Amygdala (tissue), 56 donors: ENCODE results near the gene FGD5.

Experiments
- DNase-seq, 56 donors: peaks; one replicate each; lab custom pipeline; 2025; lab: John Stamatoyannopoulos, UW

The FGD5 gene

GRCh38 chr3:14867936-14868570 is 49.3 kb downstream of the FGD5 start:
- peak in 1 of 56 donors; percentile 47 for DNase-seq

- no peak for DNase-seq
Measured at GRCh38 chr3:14869917-14870782, 51.4 kb downstream of the FGD5 start.

GRCh38 chr3:14870783-14871060 is 52.0 kb downstream of the FGD5 start:
- no peak for DNase-seq

- DNase-seq = no peak
Measured at GRCh38 chr3:14871456-14872200, 52.9 kb downstream of the FGD5 start.

- no peak for DNase-seq
Measured at GRCh38 chr3:14872706-14873105, 53.9 kb downstream of the FGD5 start.

GRCh38 chr3:14874784-14875183 is 56.0 kb downstream of the FGD5 start:
- DNase-seq = no peak

GRCh38 chr3:14875411-14876175 is 56.8 kb downstream of the FGD5 start:
- DNase-seq = no peak

GRCh38 chr3:14876921-14877333 is 58.2 kb downstream of the FGD5 start:
- no peak for DNase-seq

GRCh38 chr3:14877469-14877868 is 58.7 kb downstream of the FGD5 start:
- DNase-seq = no peak

- DNase-seq = no peak
Measured at GRCh38 chr3:14879211-14879874, 60.6 kb downstream of the FGD5 start.

GRCh38 chr3:14880447-14881106 is 61.8 kb downstream of the FGD5 start:
- DNase-seq = no peak

- no peak for DNase-seq
Measured at GRCh38 chr3:14883226-14883625, 64.5 kb downstream of the FGD5 start.

- DNase-seq = no peak
Measured at GRCh38 chr3:14884665-14885064, 65.9 kb downstream of the FGD5 start.

- DNase-seq = no peak
Measured at GRCh38 chr3:14885307-14885706, 66.5 kb downstream of the FGD5 start.

- DNase-seq = no peak
Measured at GRCh38 chr3:14886101-14886500, 67.3 kb downstream of the FGD5 start.

- DNase-seq = no peak
Measured at GRCh38 chr3:14889205-14889604, 70.4 kb downstream of the FGD5 start.

GRCh38 chr3:14889943-14890342 is 71.2 kb downstream of the FGD5 start:
- DNase-seq = no peak

GRCh38 chr3:14890476-14890875 is 71.7 kb downstream of the FGD5 start:
- no peak for DNase-seq
